D341Med (cell line): ENCODE data around the gene UVRAG.
"Not testable (repeated sequence)": the region's sequence is repeated elsewhere in the genome, so short reads cannot be mapped to it uniquely, and the experiment has no call there.

Experiments
- DNase-seq: peaks from one replicate; pipeline ENCODE4 v3.0.0; 2012; ENCODE audit warnings: low spot score

Gene UVRAG

GRCh38 chr11:75845324-75845723 is 30.3 kb downstream of the UVRAG start:
- DNase-seq, result no peak

GRCh38 chr11:75849894-75850293 is 34.9 kb downstream of the UVRAG start:
- no peak for DNase-seq

- peak; percentile 28 for DNase-seq
Measured at GRCh38 chr11:75850787-75851186, 35.8 kb downstream of the UVRAG start.

GRCh38 chr11:75851203-75851602 is 36.2 kb downstream of the UVRAG start:
- DNase-seq, result no peak

GRCh38 chr11:75852406-75853017 is 37.5 kb downstream of the UVRAG start:
- DNase-seq, result no peak

- not testable (repeated sequence) for DNase-seq
Measured at GRCh38 chr11:75853563-75853962, 38.6 kb downstream of the UVRAG start.

GRCh38 chr11:75853971-75854370 is 39.0 kb downstream of the UVRAG start:
- no peak for DNase-seq

- no peak for DNase-seq
Measured at GRCh38 chr11:75855206-75855605, 40.2 kb downstream of the UVRAG start.

GRCh38 chr11:75856912-75857311 is 41.9 kb downstream of the UVRAG start:
- no peak for DNase-seq

GRCh38 chr11:75858042-75858441 is 43.0 kb downstream of the UVRAG start:
- no peak for DNase-seq

- DNase-seq, result no peak
Measured at GRCh38 chr11:75858613-75859012, 43.6 kb downstream of the UVRAG start.

GRCh38 chr11:75859614-75860013 is 44.6 kb downstream of the UVRAG start:
- DNase-seq, result no peak

GRCh38 chr11:75862437-75862836 is 47.4 kb downstream of the UVRAG start:
- DNase-seq, result no peak

- peak; percentile 45 for DNase-seq
Measured at GRCh38 chr11:75867778-75868374, 52.9 kb downstream of the UVRAG start.

GRCh38 chr11:75868990-75869389 is 54.0 kb downstream of the UVRAG start:
- DNase-seq, result no peak

GRCh38 chr11:75869661-75870455 is 54.8 kb downstream of the UVRAG start:
- no peak for DNase-seq

- no peak for DNase-seq
Measured at GRCh38 chr11:75872887-75873416, 57.9 kb downstream of the UVRAG start.

GRCh38 chr11:75873417-75874221 is 58.6 kb downstream of the UVRAG start:
- no peak for DNase-seq

GRCh38 chr11:75874684-75875341 is 59.8 kb downstream of the UVRAG start:
- no peak for DNase-seq

- DNase-seq, result not testable (repeated sequence)
Measured at GRCh38 chr11:75877327-75877726, 62.3 kb downstream of the UVRAG start.

- DNase-seq, result not testable (repeated sequence)
Measured at GRCh38 chr11:75877931-75878330, 62.9 kb downstream of the UVRAG start.

GRCh38 chr11:75878933-75879332 is 63.9 kb downstream of the UVRAG start:
- no peak for DNase-seq
